Measurements from ENCODE around the gene PI3. TPM values are rescaled to one million over a fixed set of nuclear protein-coding genes. Genes with fewer than 3 reads are reported as not detected.
"Not testable (repeated sequence)": the region's sequence is repeated elsewhere in the genome, so short reads cannot be mapped to it uniquely, and the experiment has no call there.

PI3 gene
- total and polyA plus RNA-seq, 12 donors: 0.57 to 1.9 (median 0.67) TPM; not detected in 9

DNA sequence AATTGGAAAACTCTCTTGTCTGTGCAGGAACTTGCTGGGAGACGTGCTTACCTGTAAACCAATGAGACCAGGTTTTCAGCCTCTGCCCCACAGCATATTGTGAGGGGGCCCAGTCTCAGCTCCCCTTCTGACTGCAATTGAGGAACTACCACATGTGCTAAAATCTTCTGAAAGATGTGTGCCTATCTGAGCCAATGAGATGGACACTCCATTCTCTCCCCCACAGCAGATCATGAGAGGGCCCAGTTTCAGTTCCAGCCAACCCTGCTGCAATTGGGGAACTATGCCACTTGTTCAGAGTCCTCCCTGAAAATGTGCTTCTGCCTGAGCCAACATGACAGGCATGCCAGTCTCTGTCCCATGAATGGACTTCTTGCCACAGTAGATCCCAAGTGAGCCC is 20.9 kb upstream of the PI3 start:
- intact Hi-C loops (cut with DNase I): no loop called here
- H3K27me3 ChIP-seq: peaks cover 0 to 13% (median 6%) of the 10 kb centered on the region in 7 donors
- peaks cover 0 to 8% (median 0%) of the 10 kb centered on the region in 9 donors for H3K4me1 ChIP-seq
- peaks cover 0 to 30% (median 3%) of the 10 kb centered on the region in 11 donors for H3K9me3 ChIP-seq
- WGBS, 2 donors: 48 to 50% methylated on average over 1 of the region's 1 CpG
- TF ChIP-seq, protein P1, sequence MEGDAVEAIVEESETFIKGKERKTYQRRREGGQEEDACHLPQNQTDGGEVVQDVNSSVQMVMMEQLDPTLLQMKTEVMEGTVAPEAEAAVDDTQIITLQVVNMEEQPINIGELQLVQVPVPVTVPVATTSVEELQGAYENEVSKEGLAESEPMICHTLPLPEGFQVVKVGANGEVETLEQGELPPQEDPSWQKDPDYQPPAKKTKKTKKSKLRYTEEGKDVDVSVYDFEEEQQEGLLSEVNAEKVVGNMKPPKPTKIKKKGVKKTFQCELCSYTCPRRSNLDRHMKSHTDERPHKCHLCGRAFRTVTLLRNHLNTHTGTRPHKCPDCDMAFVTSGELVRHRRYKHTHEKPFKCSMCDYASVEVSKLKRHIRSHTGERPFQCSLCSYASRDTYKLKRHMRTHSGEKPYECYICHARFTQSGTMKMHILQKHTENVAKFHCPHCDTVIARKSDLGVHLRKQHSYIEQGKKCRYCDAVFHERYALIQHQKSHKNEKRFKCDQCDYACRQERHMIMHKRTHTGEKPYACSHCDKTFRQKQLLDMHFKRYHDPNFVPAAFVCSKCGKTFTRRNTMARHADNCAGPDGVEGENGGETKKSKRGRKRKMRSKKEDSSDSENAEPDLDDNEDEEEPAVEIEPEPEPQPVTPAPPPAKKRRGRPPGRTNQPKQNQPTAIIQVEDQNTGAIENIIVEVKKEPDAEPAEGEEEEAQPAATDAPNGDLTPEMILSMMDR (IDR thresholded peaks at IDR 0.05): no peak
- ATAC-seq: peak in 3 of 8 donors; percentile 25 to 43 (median 38)
- no peak for DNase-seq
- no peak overlapping the region for H3K4me3 ChIP-seq
- no peaks in the 10 kb centered on the region for H3K36me3 ChIP-seq
- no peak overlapping the region for H3K27ac ChIP-seq

DNA sequence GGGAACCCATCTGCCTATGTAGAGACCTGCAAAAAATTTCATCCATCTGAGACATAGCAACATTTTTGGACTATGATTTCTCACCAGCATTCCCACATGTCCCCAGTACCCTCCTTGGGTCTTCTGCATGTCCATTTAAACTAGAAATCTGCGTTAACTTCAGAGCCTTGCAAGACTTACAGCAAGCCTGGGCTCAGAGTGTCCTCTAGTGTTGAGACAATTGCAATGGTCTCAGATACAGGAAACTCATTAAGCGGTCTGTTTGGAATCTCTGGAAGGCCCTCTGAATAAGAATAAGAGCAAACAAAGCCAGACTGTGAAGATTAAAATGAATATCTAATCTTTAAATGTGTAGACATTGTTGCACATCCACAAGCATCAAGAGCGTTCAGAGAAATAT is 20.5 kb upstream of the PI3 start:
- Histone ChIP-seq H3K4me1 (peaks cover 0 to 8% (median 0%) of the 10 kb centered on the region in 9 donors), H3K4me3 (no peak overlapping the region), H3K27me3 (peaks cover 0 to 12% (median 5%) of the 10 kb centered on the region in 7 donors), H3K36me3 (no peaks in the 10 kb centered on the region), H3K9me3 (peaks cover 0 to 34% (median 7%) of the 10 kb centered on the region in 11 donors), H3K27ac (no peak overlapping the region)
- ATAC-seq: no peak
- no peak for DNase-seq
- 51 to 64% methylated on average over 3 of the region's 3 CpGs for WGBS, 2 donors
- TF ChIP-seq, protein P1 (IDR thresholded peaks at IDR 0.05): no peak
- intact Hi-C loops (cut with DNase I): no loop called here

DNA sequence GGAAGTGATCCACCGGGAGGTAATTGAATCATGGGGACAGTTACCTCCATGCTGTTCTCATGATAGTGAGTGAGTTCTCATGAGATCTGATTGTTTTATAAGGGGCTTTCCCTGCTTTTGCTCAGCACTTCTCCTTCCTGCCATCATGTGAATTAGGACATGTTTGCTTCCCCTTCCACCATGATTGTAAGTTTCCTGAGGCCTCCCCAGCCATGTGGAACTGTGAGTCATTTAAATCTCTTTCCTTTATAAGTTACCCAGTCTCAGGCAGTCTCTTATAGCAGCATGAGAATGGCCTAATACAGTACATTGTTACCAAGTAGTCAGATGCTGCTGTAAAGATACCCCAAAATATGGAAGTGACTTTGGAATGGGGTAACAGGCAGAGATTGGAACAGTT is 19.9 kb upstream of the PI3 start:
- Histone ChIP-seq H3K27me3 (peaks cover 0 to 11% (median 5%) of the 10 kb centered on the region in 7 donors), H3K9me3 (peaks cover 0 to 40% (median 13%) of the 10 kb centered on the region in 11 donors)
- DNase-seq; H3K36me3 ChIP-seq; H3K4me1 ChIP-seq; H3K4me3 ChIP-seq; ATAC-seq; intact Hi-C loops (cut with DNase I); H3K27ac ChIP-seq: not testable (repeated sequence)
- 76 to 84% methylated on average over 1 of the region's 1 CpG for WGBS, 2 donors

DNA sequence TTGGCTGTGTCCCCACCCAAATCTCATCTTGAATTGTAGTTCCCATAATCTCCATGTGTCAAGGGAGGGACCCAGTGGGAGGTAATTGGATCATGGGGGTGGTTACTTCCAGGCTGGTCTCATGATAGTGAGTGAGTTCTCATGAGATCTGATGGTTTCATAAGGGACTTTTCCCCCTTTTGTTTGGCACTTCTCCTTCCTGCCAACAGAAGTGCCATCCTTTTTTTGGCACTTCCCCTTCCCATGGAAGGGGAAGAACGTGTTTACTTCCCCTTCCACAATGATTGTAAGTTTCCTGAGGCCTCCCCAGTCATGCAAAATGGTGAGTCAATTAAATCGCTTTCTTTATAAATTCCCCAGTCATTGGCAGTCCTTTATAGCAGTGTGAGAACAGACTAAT is 18.0 kb upstream of the PI3 start:
- WGBS, 2 donors: 47 to 49% methylated on average over 2 of the region's 2 CpGs
- ATAC-seq: no peak

DNA sequence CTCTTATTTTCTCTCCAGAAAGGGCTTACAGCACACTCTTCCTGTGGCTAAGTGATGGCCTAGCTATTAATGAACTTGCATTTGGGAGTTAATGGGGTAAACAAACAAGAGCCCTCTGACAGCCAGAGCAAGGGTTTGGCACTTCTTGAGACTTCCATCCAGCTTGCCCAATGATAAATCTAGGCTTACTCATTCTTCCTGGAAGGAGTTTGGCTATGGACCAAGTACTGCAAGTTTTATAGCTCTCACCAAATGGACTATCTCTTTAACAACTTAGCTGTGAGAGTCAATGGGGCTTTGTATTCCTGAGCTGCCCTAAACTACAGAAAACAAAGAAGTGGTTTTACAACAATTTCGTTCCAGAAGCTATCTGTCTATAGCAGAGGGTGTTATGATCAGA is 16.7 kb upstream of the PI3 start:
- no peaks in the 10 kb centered on the region for H3K36me3 ChIP-seq
- 23 to 35% methylated on average over 1 of the region's 1 CpG for WGBS, 2 donors
- peaks cover 0 to 48% (median 19%) of the 10 kb centered on the region in 11 donors for H3K9me3 ChIP-seq
- H3K4me3 ChIP-seq: no peak overlapping the region
- DNase-seq (no peak), ATAC-seq (no peak)
- H3K4me1 ChIP-seq: peaks cover 0 to 8% (median 0%) of the 10 kb centered on the region in 9 donors
- no peak overlapping the region for H3K27ac ChIP-seq
- TF ChIP-seq, protein P1 (IDR thresholded peaks at IDR 0.05): no peak
- intact Hi-C loops (cut with DNase I): no loop called here
- peaks cover 0 to 9% (median 3%) of the 10 kb centered on the region in 7 donors for H3K27me3 ChIP-seq

More for the DNA sequence above, 18.0 kb upstream of the PI3 start:
- H3K27me3 ChIP-seq: peaks cover 0 to 11% (median 0%) of the 10 kb centered on the region in 7 donors
- TF ChIP-seq, protein P1 (IDR thresholded peaks at IDR 0.05): no peak
- intact Hi-C loops (cut with DNase I): no loop called here
- peaks cover 0 to 48% (median 19%) of the 10 kb centered on the region in 11 donors for H3K9me3 ChIP-seq
- H3K27ac ChIP-seq: no peak overlapping the region
- H3K4me3 ChIP-seq: no peak overlapping the region
- no peak for DNase-seq
- no peaks in the 10 kb centered on the region for H3K36me3 ChIP-seq
- peaks cover 0 to 8% (median 0%) of the 10 kb centered on the region in 9 donors for H3K4me1 ChIP-seq

All from heart right ventricle (tissue), 16 donors.